CD4-positive, alpha-beta T cell treated with Interleukin-1 beta for 1 hour (primary cell): ENCODE measurements around the gene INTS1.
"Not testable (repeated sequence)": the region's sequence is repeated elsewhere in the genome, so short reads cannot be mapped to it uniquely, and the experiment has no call there.

Experiments used
- DNase-seq, 2 donors: peaks; one replicate each; pipeline ENCODE4 v3.0.0-alpha.2; 2020 to 2022

The INTS1 gene

GRCh38 chr7:1444214-1444924 lies 59.8 kb downstream of the INTS1 start:
- no peak for DNase-seq

- not testable (repeated sequence) for DNase-seq
Observed at GRCh38 chr7:1443587-1444200, 60.5 kb downstream of the INTS1 start.

- DNase-seq, result no peak
Observed at GRCh38 chr7:1442355-1443124, 61.6 kb downstream of the INTS1 start.

GRCh38 chr7:1441615-1442354 lies 62.4 kb downstream of the INTS1 start:
- DNase-seq, result no peak

GRCh38 chr7:1440620-1441019 lies 63.6 kb downstream of the INTS1 start:
- no peak for DNase-seq

- no peak for DNase-seq
Observed at GRCh38 chr7:1439373-1440363, 64.5 kb downstream of the INTS1 start.

GRCh38 chr7:1438821-1439220 lies 65.4 kb downstream of the INTS1 start:
- DNase-seq, result no peak

- DNase-seq, result no peak
Observed at GRCh38 chr7:1438208-1438607, 66.0 kb downstream of the INTS1 start.

GRCh38 chr7:1437155-1437880 lies 66.9 kb downstream of the INTS1 start:
- DNase-seq, result no peak

GRCh38 chr7:1436608-1437007 lies 67.6 kb downstream of the INTS1 start:
- DNase-seq, result no peak

- DNase-seq, result no peak
Observed at GRCh38 chr7:1434891-1435670, 69.1 kb downstream of the INTS1 start.

- DNase-seq, result no peak
Observed at GRCh38 chr7:1434165-1434718, 69.9 kb downstream of the INTS1 start.

GRCh38 chr7:1433128-1433920 lies 70.9 kb downstream of the INTS1 start:
- DNase-seq, result no peak

- DNase-seq, result peak; percentile 63 to 77
Observed at GRCh38 chr7:1432411-1433082, 71.6 kb downstream of the INTS1 start.

GRCh38 chr7:1431634-1432380 lies 72.4 kb downstream of the INTS1 start:
- DNase-seq, result no peak

- DNase-seq, result no peak
Observed at GRCh38 chr7:1431226-1431625, 73.0 kb downstream of the INTS1 start.

- DNase-seq, result no peak
Observed at GRCh38 chr7:1430056-1430845, 73.9 kb downstream of the INTS1 start.
